Ishikawa (cell line): ENCODE results near the gene ST14.

Experiments used
- CEBPB ChIP-seq: IDR thresholded peaks from 2 replicates; pipeline ENCODE4 v1.6.1; 2012
- CREB1 ChIP-seq: IDR thresholded peaks from 2 replicates; pipeline ENCODE4 v1.6.1; 2012; ENCODE audit warnings: low read depth
- FOXM1 ChIP-seq: IDR thresholded peaks from 2 replicates; pipeline ENCODE4 v1.6.1; 2012; ENCODE audit warnings: low read depth, borderline replicate concordance
- RAD21 ChIP-seq: IDR thresholded peaks from 2 replicates; pipeline ENCODE4 v1.6.1; 2012; ENCODE audit warnings: low read depth
- YY1 ChIP-seq: IDR thresholded peaks from 2 replicates; pipeline ENCODE4 v1.6.1; 2012; ENCODE audit warnings: low read depth

GRCh38 chr11:130202818-130203689 is 43.5 kb downstream of the ST14 start:
- no peak for TF ChIP-seq FOXM1
- no peak for TF ChIP-seq RAD21
- TF ChIP-seq YY1 = no peak
- no peak for TF ChIP-seq CEBPB
- no peak for TF ChIP-seq CREB1
